NCI-H446 treated with DMSO at 0.1 percent for 48 hours (cell line): ENCODE measurements around the gene OBI1.

Source experiments
- DNase-seq: peaks from one replicate; lab custom pipeline; 2025; lab: John Stamatoyannopoulos, UW

Gene OBI1

GRCh38 chr13:78587395-78587794 is 71.6 kb downstream of the OBI1 start:
- DNase-seq = no peak

- no peak for DNase-seq
Measured at GRCh38 chr13:78586706-78587105, 72.2 kb downstream of the OBI1 start.

GRCh38 chr13:78576261-78576660 is 82.7 kb downstream of the OBI1 start:
- DNase-seq = no peak

- no peak for DNase-seq
Measured at GRCh38 chr13:78572459-78572858, 86.5 kb downstream of the OBI1 start.

- DNase-seq = no peak
Measured at GRCh38 chr13:78569029-78569428, 89.9 kb downstream of the OBI1 start.

GRCh38 chr13:78566631-78567030 is 92.3 kb downstream of the OBI1 start:
- DNase-seq = no peak
